ENCODE measurements around the gene CGREF1.
"Not testable (repeated sequence)": the region's sequence is repeated elsewhere in the genome, so short reads cannot be mapped to it uniquely, and the experiment has no call there.

Gene CGREF1

DNA sequence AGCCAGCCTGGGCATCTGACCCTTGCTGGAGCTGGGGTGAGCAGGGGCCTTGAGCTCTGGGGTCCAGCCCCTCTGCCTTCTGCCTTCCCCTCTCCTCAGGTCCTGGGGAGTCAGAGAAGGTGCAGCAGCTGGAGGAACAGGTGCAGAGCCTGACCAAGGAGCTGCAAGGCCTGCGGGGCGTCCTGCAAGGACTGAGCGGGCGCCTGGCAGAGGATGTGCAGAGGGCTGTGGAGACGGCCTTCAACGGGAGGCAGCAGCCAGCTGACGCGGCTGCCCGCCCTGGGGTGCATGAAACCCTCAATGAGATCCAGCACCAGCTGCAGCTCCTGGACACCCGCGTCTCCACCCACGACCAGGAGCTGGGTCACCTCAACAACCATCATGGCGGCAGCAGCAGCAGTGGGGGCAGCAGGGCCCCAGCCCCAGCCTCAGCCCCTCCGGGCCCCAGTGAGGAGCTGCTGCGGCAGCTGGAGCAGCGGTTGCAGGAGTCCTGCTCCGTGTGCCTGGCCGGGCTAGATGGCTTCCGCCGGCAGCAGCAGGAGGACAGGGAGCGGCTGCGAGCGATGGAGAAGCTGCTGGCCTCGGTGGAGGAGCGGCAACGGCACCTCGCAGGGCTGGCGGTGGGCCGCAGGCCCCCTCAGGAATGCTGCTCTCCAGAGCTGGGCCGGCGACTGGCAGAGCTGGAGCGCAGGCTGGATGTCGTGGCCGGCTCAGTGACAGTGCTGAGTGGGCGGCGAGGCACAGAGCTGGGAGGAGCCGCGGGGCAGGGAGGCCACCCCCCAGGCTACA, 36.8 kb downstream of the CGREF1 start:
- H3K27me3 ChIP-seq (replicated peaks; ENCODE audit: control insufficient read depth, insufficient read depth, low read length, poor library complexity, severe bottlenecking), result no peaks in the 10 kb centered on the region
- DNase-seq, result no peak
- peak overlapping the region; percentile 63 for H3K27ac ChIP-seq (ENCODE audit: insufficient read depth, low read length, poor library complexity, severe bottlenecking)
- no peaks in the 10 kb centered on the region for H3K9me3 ChIP-seq (ENCODE audit: control insufficient read depth, low read length)
- peaks cover 30% of the 10 kb centered on the region for H3K4me1 ChIP-seq (ENCODE audit: control insufficient read depth, insufficient read depth, low read length, poor library complexity, severe bottlenecking)
- H3K36me3 ChIP-seq (ENCODE audit: control insufficient read depth, insufficient read depth, low read length), result no peaks in the 10 kb centered on the region
- H3K4me3 ChIP-seq (ENCODE audit: insufficient read depth, low read depth, low read length, poor library complexity, severe bottlenecking), result peak overlapping the region; percentile 19

DNA sequence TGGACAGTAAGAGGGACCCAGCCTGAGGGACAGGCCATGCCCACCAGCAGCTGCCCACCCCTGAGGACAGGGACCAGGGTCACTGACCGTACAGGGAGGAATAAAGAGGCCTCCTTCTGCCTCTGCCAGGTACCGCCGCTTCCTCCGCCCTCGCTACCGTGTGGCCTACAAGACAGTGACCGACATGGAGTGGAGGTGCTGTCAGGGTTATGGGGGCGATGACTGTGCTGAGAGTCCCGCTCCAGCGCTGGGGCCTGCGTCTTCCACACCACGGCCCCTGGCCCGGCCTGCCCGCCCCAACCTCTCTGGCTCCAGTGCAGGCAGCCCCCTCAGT, 38.4 kb downstream of the CGREF1 start:
- no peaks in the 10 kb centered on the region for H3K36me3 ChIP-seq (ENCODE audit: control insufficient read depth, insufficient read depth, low read length)

DNA sequence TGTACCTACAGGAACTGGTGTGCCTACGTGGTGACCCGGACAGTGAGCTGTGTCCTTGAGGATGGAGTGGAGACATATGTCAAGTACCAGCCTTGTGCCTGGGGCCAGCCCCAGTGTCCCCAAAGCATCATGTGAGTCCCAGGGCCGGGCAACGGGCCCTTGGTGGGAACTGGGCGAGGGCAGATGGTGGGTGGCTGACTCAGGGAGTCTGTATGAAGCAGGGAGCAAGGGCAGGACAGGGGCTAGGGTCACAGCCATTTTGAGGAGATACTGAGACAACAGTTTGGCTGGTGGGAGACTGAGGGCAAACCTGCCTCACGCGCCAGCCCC, 38.8 kb downstream of the CGREF1 start:
- Histone ChIP-seq H3K27me3 (replicated peaks; ENCODE audit: control insufficient read depth, insufficient read depth, low read length, poor library complexity, severe bottlenecking) (no peaks in the 10 kb centered on the region), H3K4me1 (ENCODE audit: control insufficient read depth, insufficient read depth, low read length, poor library complexity, severe bottlenecking) (peaks cover 18% of the 10 kb centered on the region), H3K27ac (ENCODE audit: insufficient read depth, low read length, poor library complexity, severe bottlenecking) (no peak overlapping the region), H3K9me3 (ENCODE audit: control insufficient read depth, low read length) (no peaks in the 10 kb centered on the region), H3K4me3 (ENCODE audit: insufficient read depth, low read depth, low read length, poor library complexity, severe bottlenecking) (no peak overlapping the region), H3K36me3 (ENCODE audit: control insufficient read depth, insufficient read depth, low read length) (no peaks in the 10 kb centered on the region)
- no peak for DNase-seq

More for the DNA sequence above, 38.4 kb downstream of the CGREF1 start:
- no peaks in the 10 kb centered on the region for H3K9me3 ChIP-seq (ENCODE audit: control insufficient read depth, low read length)
- H3K4me1 ChIP-seq (ENCODE audit: control insufficient read depth, insufficient read depth, low read length, poor library complexity, severe bottlenecking), result peaks cover 18% of the 10 kb centered on the region
- H3K27ac ChIP-seq (ENCODE audit: insufficient read depth, low read length, poor library complexity, severe bottlenecking), result peak overlapping the region; percentile 63
- no peak overlapping the region for H3K4me3 ChIP-seq (ENCODE audit: insufficient read depth, low read depth, low read length, poor library complexity, severe bottlenecking)
- H3K27me3 ChIP-seq (replicated peaks; ENCODE audit: control insufficient read depth, insufficient read depth, low read length, poor library complexity, severe bottlenecking), result no peaks in the 10 kb centered on the region
- no peak for DNase-seq

DNA sequence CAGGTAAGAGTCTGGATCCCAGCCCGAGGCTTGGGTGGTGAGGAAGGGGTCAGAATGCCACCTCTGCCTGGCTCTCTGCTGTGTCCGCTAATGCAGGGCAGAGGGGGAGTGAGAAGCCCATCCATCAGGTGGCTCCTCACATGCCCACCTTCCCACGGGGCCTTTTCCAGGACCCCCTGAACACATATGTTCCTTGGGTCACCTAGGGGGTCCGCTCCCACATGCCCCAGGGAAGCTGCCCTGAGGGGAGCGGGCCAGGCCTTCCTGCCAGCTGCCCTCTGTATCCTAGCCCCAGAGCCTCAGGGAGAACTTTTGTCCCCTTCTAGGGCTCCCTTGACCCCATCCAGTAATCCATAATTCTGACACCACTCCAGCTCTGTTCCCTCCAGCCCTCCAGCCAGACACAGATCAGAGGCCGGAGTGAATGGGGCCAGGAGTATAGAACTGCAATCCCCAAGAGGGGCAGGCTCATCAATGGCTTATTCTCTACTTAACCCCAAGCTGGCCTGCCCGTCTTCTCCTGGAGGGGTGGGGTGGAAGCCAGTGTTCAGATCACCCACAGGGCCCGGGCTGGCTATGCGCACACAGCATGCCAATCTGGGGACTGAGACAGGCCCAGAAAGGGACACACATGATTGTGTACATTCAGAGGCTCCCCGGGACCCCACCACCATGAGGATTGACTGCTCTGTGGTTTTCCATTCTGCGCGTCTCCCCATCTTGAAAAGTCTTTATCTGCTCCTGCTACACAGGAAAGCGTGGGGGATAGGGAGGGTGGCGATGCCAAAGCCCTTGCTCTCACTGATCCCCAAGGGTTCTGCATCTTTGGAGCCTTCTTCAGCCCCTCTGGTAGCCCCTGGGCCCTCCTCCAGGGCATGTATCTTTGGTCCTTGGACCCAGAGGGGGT, 39.4 kb downstream of the CGREF1 start:
- H3K27me3 ChIP-seq (replicated peaks; ENCODE audit: control insufficient read depth, insufficient read depth, low read length, poor library complexity, severe bottlenecking), result no peaks in the 10 kb centered on the region
- peaks cover 25% of the 10 kb centered on the region for H3K4me1 ChIP-seq (ENCODE audit: control insufficient read depth, insufficient read depth, low read length, poor library complexity, severe bottlenecking)
- no peak overlapping the region for H3K4me3 ChIP-seq (ENCODE audit: insufficient read depth, low read depth, low read length, poor library complexity, severe bottlenecking)
- H3K36me3 ChIP-seq (ENCODE audit: control insufficient read depth, insufficient read depth, low read length), result no peaks in the 10 kb centered on the region
- H3K9me3 ChIP-seq (ENCODE audit: control insufficient read depth, low read length), result no peaks in the 10 kb centered on the region
- no peak overlapping the region for H3K27ac ChIP-seq (ENCODE audit: insufficient read depth, low read length, poor library complexity, severe bottlenecking)
- DNase-seq, result no peak

DNA sequence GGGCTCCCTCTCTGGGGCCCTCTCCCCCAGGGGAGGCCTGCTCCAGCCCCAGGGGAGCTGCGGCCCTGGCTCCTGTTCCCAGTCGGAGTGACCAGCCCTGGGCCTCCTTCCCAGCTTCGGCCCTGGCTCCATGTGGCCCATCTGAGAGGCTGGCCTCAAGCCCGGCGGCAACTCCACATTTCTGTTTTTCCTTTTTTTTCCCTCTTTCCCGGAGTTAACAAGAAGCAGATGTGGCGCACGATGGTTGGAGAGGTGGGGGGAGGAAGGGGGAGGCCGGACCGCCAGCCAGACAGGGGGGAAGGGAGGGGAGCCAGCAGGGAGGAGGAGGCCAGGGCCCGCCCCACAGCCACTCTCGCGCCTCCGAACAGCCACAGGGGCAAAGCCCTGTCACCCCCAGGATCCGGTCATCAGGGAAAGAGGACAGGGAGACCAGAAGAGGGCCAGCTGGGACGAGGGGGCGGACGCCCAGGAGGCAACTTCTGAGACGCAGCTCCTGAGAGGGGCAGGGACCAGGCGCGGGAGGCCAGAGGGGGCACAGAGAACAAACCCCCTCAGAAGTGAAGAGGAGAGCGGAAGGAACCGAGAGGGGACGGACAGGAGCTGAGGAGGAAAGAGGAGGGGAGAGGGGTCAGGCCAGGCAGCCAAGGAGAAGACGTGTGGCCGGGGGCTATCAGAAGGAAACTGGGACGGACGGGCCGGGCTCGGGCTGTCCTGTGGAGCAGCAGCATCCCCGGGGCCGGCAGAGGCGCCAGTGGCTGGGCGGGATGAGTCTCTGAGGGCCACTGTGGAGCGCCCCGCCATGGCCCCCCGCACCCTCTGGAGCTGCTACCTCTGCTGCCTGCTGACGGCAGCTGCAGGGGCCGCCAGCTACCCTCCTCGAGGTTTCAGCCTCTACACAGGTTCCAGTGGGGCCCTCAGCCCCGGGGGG, 40.4 kb downstream of the CGREF1 start, which contains the start of gene EMILIN1:
TSS of gene EMILIN1 (plus strand) at position 349 of the 928 bp plus-strand sequence. CDS start at position 800, 451 bp downstream.
- no peak for DNase-seq
- Histone ChIP-seq H3K4me3 (ENCODE audit: insufficient read depth, low read depth, low read length, poor library complexity, severe bottlenecking) (no peak within 1 kb of the TSS), H3K4me1 (ENCODE audit: control insufficient read depth, insufficient read depth, low read length, poor library complexity, severe bottlenecking) (peaks cover 25% of the 10 kb centered on the region)

DNA sequence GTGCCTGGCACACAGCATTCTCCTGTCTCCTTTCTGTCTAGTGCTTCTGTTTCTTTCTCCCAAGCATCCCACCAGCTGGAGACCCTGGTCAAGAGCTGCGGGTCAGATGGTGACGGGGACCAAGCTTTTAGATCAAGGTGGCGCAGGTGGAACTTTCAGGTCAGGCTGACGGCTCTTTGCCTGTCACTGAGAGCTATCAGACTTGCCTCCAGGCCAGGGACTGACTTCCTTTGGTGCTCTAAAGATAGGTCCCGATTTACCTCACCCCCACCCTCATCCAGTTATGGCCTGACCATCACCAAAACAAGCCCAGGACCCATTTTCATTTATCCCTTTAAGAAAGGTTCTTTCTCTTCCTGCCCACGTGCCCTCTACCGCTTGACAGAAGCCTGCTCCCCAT, 41.7 kb downstream of the CGREF1 start:
- no peaks in the 10 kb centered on the region for H3K27me3 ChIP-seq (replicated peaks; ENCODE audit: control insufficient read depth, insufficient read depth, low read length, poor library complexity, severe bottlenecking)
- no peak for DNase-seq
- H3K36me3 ChIP-seq (ENCODE audit: control insufficient read depth, insufficient read depth, low read length), result no peaks in the 10 kb centered on the region
- no peaks in the 10 kb centered on the region for H3K9me3 ChIP-seq (ENCODE audit: control insufficient read depth, low read length)
- no peak overlapping the region for H3K27ac ChIP-seq (ENCODE audit: insufficient read depth, low read length, poor library complexity, severe bottlenecking)
- peaks cover 27% of the 10 kb centered on the region for H3K4me1 ChIP-seq (ENCODE audit: control insufficient read depth, insufficient read depth, low read length, poor library complexity, severe bottlenecking)
- no peak overlapping the region for H3K4me3 ChIP-seq (ENCODE audit: insufficient read depth, low read depth, low read length, poor library complexity, severe bottlenecking)

More for the DNA sequence above, 40.4 kb downstream of the CGREF1 start, which contains the start of gene EMILIN1:
- no peaks in the 10 kb centered on the region for H3K36me3 ChIP-seq (ENCODE audit: control insufficient read depth, insufficient read depth, low read length)
- no peaks in the 10 kb centered on the region for H3K9me3 ChIP-seq (ENCODE audit: control insufficient read depth, low read length)
- H3K27ac ChIP-seq (ENCODE audit: insufficient read depth, low read length, poor library complexity, severe bottlenecking), result no peak within 1 kb of the TSS
- H3K27me3 ChIP-seq (replicated peaks; ENCODE audit: control insufficient read depth, insufficient read depth, low read length, poor library complexity, severe bottlenecking), result no peaks in the 10 kb centered on the region

DNA sequence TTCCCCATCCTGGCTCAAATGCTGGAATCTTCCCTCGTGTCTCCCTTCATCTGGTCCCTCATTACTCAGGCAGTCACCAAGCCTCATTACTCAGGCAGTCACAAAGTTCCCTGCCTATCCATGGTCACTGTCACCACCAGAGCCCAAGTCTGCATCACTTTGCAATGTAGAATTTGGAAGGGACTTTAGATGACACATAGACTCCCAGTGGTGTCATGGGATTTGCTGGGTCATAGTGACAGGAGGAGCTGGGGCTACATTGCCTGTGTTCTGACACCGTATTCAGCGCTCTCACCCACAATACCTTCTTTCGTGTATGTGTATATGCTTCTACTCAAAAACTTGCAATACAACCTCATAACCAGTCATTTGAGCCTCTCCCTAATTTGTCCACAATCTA, 42.6 kb downstream of the CGREF1 start:
- no peak overlapping the region for H3K27ac ChIP-seq (ENCODE audit: insufficient read depth, low read length, poor library complexity, severe bottlenecking)
- H3K9me3 ChIP-seq (ENCODE audit: control insufficient read depth, low read length), result no peaks in the 10 kb centered on the region
- H3K4me3 ChIP-seq (ENCODE audit: insufficient read depth, low read depth, low read length, poor library complexity, severe bottlenecking), result no peak overlapping the region
- no peaks in the 10 kb centered on the region for H3K36me3 ChIP-seq (ENCODE audit: control insufficient read depth, insufficient read depth, low read length)
- peaks cover 21% of the 10 kb centered on the region for H3K4me1 ChIP-seq (ENCODE audit: control insufficient read depth, insufficient read depth, low read length, poor library complexity, severe bottlenecking)
- no peak for DNase-seq
- H3K27me3 ChIP-seq (replicated peaks; ENCODE audit: control insufficient read depth, insufficient read depth, low read length, poor library complexity, severe bottlenecking), result no peaks in the 10 kb centered on the region

DNA sequence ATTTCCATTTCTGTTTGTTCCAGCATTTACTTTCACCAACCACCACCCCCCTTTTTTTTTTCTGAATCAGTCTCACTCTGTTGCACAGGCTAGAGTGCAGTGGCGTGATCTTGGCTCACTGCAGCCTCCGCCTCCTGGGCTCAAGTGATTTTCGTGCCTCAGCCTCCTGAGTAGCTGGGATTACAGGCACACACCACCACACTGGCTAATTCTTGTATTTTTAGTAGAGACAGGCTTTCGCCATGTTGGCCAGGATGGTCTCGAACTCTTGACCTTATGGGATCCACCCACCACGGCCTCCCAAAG, 43.4 kb downstream of the CGREF1 start:
- not testable (repeated sequence) for H3K27ac ChIP-seq (ENCODE audit: insufficient read depth, low read length, poor library complexity, severe bottlenecking); H3K36me3 ChIP-seq (ENCODE audit: control insufficient read depth, insufficient read depth, low read length); H3K9me3 ChIP-seq (ENCODE audit: control insufficient read depth, low read length); H3K4me3 ChIP-seq (ENCODE audit: insufficient read depth, low read depth, low read length, poor library complexity, severe bottlenecking); DNase-seq; H3K27me3 ChIP-seq (replicated peaks; ENCODE audit: control insufficient read depth, insufficient read depth, low read length, poor library complexity, severe bottlenecking)
- peaks cover 21% of the 10 kb centered on the region for H3K4me1 ChIP-seq (ENCODE audit: control insufficient read depth, insufficient read depth, low read length, poor library complexity, severe bottlenecking)

DNA sequence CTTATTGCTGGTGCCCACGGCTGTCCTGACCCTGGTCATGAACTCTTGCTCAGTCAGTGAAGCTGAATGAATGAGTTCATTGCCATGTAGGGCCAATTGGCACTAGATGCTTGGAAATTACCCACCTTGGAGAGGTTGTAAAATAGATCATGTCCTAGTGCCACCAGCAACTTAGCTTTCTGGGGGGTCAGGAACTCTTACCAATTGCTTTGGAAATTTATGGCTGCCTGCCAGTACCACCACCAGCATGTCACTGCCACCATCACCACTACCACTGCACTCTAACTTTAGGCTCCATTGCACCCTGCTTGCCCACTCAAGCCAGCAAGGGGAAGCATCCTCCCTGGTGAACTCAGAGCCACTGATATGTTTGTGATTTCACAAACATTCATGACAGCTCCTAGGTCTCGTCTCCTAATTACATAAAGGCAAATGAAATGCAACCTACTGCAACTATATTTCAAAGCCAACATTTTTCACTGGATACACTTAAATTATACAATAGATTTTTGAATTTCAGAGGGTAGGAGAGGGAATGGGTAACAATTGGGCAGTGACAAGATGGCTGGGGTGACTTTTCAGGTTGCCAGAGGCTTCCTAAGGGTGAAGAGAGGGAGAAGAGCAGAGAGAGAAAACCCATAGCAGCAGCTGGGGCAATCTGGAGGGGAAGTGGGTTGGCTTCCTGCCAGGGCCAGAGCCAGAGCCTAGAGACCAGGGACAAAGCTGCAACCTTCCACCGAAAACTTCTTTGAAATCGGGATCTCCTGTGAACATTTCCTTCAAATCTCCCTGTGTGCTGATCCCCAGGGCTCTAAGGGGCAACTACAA, 44.0 kb downstream of the CGREF1 start:
- peak; percentile 19 to 43 (median 26) for DNase-seq
- Histone ChIP-seq H3K9me3 (ENCODE audit: control insufficient read depth, low read length) (no peaks in the 10 kb centered on the region), H3K4me3 (ENCODE audit: insufficient read depth, low read depth, low read length, poor library complexity, severe bottlenecking) (no peak overlapping the region), H3K27me3 (replicated peaks; ENCODE audit: control insufficient read depth, insufficient read depth, low read length, poor library complexity, severe bottlenecking) (no peaks in the 10 kb centered on the region), H3K36me3 (ENCODE audit: control insufficient read depth, insufficient read depth, low read length) (no peaks in the 10 kb centered on the region), H3K4me1 (ENCODE audit: control insufficient read depth, insufficient read depth, low read length, poor library complexity, severe bottlenecking) (peaks cover 27% of the 10 kb centered on the region), H3K27ac (ENCODE audit: insufficient read depth, low read length, poor library complexity, severe bottlenecking) (peak overlapping the region; percentile 18)
